GM21526 (cell line): Measurements from ENCODE around the gene OARD1.

Experiments
- ATAC-seq: cut with Tn5 transposase; IDR thresholded peaks from one replicate; pipeline ENCODE4 v1.9.1; 2021; ENCODE audit warnings: moderate library complexity; ENCODE audit not compliant: unreplicated experiment, low FRiP score

The OARD1 gene

DNA sequence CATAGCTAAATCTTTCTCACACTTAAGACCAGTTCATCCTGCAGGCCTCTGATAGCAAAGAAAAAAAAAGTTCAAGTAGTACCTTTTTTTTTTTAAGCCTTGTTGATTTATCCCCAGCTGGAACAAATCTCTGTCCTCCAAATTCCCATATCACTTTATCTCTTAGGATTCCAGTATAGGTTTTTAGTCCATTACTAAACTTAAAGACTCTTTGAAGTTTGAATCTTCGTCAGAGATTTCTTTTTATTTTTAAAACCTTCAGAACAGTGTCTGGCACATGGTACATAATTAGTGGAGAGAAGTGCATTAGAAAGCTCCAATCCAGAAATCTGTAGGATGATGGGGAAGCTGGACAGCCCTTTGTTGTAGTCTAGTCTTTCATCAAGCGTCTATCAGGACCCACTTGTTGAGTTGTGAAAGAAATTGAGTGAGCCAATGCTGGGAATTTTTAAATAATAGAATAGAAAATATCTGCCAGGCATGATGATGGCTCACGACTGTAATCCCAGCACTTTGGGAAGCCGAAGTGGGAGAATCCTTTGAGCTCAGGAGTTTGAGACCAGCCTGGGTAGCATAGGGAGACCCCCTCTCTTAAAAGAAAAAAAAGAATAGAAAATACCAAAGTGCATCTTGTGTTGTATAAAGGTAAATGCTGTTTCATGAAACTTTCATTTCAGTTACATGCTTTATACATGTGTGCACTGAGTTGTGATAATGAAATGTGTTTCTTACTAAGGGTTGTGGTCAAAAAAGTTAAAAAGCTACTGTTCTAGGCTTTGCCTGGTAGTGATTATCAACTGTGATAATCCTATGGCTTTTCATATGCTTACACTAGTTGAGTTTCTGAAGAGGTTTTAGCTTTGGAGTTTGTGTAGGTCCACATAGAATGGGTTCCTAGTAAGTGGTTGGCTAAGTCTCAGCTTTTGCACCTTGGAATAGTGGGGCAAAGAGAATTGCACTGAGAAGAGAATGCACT, 3.8 kb upstream of the OARD1 start:
- ATAC-seq, result no peak

DNA sequence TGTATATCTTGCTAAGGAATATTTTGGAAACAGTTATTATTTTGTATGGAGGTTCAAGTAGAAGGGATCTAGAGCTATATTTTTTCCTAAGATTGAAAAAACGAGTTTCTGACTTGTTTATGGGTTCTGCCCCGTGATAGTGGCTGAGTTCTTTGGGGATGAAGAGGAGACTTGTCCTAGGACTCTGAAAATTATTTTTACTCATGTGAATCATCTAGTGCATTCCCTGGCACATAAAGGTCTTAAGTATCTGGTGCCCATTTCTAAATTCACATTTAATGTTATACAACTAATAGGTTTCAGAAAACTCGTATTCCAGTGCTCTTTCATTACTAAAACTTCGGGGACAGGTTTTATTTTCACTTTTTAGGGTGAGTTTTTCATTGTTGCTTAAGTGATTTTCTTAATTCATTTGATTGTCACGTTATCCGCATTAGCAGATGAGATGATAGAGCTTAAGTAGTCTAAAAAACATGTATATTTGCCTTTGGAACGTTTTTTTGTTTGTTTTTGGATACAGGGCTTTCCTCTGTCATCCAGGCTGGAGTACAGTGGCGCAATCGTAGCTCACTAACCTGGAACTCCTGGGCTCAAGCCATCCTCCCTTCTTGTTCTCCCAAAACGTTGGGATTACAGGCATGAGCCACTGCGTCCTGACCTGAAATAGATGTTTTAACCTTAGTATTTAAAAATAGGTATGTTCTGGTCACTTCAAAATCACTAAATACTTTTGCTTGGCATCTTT, 2.7 kb upstream of the OARD1 start:
- no peak for ATAC-seq

DNA sequence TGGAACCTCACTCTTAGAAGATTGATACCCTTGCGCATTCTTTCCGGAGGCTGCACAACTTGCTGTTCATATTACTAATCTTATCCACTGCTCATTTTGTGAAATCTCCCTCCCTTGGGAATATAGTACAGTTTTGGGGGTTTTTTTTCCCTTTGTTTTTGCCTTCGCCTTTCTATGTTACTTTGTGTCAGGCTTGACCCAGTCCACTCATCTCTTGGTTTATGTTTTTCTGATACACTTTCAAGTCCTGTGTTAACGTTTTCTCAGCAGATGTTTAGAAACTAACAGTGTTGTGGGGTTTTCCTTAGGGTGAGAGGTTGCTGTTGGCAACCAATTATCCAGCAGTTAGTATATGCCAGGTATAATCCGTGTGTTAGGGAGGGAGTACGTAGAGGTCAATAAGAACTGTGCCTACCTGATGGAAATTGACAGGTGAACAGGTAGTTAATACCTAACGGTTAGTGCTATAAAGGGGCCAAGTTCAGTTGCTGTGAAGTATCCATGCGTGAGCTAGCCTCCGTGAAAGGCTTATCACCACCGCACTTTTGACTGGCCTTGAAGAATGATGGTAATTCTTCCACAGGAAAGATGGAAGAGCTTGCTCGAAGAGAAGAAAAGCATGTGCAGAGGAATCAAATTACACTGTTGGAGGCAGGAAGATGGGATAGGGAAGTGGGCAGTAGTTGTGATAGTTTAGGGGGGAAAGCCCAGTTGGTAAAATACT, 2.0 kb upstream of the OARD1 start:
- no peak for ATAC-seq

DNA sequence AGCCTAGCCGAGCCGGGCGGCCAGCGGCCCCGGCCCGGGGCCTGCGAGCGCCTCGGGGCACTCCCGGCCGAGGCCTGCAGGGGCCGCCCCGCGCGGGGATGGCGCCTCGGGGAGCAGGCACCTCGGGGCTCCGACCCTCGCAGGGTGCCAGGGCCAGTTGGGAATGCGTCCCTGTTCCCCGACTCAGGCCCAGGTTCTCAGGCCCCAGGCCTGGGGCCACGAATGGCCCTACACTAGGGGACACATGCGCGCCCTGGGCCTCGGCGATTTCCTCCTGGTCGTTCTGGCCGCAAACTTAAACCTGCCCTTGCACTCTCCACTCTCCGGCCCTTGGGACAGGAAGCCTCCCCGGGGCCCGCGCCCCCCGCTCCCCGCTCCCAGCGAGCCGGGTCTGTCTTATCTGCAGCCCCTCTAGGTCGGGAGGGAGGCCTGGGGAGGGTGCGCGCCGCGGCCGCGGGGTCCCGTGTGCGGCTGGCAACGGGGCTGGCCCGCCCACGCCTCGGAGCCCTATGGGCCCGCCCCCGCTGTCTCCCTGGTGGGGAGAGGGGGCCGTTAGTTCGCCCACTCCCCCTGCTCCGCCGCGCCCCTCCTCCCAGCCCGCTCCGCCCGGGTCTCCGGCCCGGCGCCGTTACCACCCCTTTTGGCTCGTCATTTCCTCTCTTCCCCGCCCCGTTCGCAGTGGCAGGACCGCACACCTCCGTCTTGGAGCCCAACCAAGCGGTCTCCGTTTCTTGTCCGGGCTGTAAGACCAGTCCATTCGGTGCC, 1.2 kb upstream of the OARD1 start:
- ATAC-seq, result peak; percentile 32

DNA sequence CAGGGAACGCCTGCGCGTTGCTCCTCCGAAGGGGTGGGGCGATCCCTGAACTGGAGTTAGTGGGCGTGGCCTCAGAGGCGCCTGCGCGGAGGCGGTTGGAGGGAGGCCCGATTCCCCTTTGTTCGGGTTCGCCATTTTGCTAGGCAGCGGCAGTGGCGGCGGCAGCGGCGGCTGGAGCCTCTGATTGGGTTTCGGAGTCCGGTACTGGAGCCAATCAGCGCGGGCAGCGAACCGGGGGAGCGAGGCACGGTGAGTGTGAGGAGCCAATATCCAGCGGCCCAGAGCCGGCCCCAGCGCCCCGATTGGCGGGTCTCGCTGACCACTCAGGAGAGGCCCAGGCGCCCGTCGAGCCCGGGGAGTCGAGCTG, 663 bp upstream of the OARD1 start, which contains the start of gene NFYA:
NFYA (plus strand) TSS at position 139 of the 367 bp plus-strand sequence. CDS start 6,116 bp downstream, outside the sequence.
- ATAC-seq, result peak; percentile 62

DNA sequence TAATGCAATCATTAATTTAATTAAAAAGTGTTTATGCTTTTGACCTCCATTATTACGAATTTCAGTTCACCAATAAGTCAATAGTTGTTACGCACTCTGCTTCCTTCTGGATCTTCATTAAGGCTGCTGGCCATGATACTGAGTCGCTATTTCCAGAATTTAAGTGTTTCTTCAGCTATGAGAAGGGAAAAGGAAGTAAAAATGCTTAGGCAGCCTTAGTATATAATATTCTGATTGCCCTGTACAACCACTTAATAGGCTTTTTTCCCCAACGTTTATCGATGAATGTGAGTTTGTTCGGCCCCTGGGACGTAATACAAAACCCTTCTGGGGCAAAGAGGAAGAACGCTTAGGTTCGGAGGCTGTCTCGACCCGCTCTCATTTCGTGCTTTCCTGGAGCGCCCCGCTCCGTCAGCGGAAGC, 644 bp downstream of the OARD1 start:
- no peak for ATAC-seq

DNA sequence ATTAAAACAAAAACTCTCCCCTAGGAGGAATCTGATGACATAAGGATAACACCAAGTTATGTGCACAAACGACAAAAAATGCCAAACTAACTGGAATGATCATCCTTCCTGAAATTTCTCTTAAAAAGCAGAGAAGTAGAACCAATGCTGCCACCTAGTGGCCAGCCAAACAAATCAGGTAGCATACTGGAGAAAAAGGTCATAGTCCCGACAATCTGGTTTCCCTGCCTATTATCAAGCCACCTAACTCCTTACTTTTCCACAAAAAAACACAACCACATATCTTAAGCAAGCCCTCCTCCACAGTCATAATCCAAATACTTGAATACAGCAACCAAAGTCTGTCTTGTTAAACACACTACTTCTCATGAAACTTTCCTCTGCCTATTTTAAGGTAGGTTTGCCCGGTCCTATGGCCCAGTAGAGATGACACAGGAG, 5.3 kb downstream of the OARD1 start:
- ATAC-seq, result no peak

DNA sequence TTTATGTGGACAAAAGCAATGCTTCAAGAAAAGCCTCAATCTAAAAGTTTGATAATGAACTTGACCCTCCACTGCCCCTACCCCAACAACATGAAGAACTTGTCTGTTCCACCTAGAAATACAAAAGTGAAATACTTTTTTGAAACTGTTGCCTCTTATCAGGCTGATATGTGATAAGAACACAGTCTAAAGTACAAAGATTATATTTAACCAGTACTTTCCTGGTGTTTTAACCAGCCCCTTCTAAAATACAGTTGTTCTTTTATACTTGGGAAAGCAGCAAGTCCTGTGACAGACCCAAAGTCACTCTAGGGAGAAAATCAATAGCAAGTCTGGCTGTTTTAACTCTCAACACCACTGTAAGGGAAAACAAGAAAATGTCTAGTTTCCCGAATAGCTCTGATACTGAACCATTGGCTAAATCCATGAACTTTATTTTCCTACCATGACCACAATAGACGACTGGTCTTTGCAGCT, 6.6 kb downstream of the OARD1 start:
- ATAC-seq, result no peak

DNA sequence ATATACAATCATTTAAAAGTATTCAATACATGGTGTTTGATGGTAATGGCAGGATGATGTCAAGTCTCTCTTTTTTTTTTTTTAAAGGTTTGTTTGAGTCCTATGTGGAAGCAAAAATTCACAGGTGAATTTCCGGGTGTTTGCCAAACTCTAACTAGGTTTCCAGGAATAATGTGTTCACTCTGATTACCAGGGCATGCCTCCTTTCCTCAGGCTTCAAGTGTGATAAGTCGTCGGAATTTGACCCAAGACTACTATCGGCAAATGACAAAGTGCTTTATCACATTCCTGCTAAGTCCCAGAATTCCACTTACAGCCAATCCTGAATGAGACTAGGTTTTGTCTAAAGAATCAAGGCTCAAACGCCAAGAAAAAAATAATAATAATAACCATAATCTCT, 7.3 kb downstream of the OARD1 start:
- ATAC-seq, result no peak

DNA sequence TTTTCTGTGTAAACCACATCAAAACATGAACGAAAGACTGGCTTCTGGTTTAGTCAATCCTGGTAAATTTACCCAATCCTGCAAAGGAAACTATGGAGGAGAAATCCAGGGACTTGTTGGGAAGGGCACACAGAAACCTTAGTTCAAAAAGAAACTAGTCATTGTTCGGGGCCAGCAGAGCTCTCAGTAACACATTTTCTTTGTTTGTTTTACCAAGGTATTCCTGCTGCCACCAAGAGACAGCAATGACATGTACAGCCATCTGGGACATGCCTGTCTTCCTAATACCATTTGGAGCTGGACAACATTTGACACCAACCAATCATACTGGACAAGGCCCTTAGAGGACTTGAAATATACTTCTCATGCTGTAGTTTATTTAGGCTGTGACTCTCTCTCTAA, 8.3 kb downstream of the OARD1 start:
- ATAC-seq, result no peak

DNA sequence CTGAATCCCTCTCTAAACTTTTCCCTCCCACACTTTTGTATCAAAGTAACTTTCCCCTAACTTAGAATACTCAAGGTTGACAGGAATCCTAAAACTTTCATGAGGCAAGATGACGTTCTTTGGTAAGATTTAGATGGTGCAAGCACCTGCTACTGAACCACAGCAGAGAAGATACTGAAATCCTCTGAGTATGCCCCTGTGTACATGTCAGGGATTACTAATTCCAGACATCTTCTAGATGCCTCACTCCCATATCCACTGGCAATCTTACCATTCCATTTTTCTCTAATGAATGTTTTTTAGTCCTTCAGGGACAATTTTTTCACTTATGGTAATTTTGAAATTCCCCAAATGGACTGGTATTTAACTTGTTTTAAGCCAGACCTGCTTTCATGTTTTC, 10.1 kb downstream of the OARD1 start:
- ATAC-seq, result no peak

DNA sequence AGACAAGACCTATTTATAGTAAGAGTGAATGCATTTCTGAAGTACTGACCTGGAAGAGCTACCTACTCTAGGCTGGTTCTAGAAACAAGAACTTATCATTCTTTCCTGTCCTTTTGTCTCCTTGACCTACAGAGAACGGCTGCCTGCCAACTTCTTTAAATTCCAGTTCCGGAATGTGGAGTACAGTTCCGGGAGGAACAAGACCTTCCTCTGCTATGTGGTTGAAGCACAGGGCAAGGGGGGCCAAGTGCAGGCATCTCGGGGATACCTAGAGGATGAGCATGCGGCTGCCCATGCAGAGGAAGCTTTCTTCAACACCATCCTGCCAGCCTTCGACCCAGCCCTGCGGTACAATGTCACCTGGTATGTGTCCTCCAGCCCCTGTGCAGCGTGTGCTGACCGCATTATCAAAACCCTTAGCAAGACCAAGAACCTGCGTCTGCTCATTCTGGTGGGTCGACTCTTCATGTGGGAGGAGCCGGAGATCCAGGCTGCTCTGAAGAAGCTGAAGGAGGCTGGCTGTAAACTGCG, 10.9 kb downstream of the OARD1 start:
- ATAC-seq, result no peak

DNA sequence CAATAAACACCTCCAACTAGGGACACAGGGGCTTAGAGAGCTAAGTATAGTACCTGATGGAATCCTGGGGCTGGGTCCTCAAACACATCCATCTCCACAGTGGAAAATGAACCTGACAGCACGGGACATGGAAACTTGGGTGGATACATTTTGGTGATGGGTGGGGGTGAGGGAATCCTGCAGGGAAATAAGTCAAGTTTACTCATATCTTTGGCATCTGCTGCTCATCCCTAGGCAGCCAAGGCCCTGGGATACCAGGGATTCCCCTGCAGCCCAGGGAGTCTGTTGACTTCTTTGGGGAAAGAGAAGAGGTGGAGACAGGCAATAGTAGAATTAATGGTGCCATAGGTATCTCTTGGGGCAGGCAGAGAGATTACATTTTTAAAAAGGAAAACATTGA, 12.6 kb downstream of the OARD1 start:
- no peak for ATAC-seq

DNA sequence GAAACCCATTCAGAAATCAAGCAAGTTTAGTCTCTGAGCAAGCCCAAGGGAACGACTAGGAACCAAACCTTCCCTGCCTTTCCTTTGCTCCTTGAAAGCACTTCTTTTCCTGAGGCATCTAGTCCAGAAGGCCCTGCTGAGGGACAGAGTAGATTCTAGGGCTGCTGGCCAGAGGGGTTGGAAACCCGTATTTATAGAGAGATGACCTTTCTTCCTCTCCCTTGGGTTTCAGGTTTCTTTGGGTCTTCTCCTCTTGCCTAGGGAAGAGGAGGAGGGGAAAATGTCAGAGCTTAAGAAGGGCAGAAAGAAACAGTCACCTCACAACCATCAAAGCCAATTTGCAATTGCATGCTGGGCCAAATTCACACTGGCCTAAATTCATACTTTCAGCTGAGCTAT, 13.4 kb downstream of the OARD1 start:
- ATAC-seq, result no peak

DNA sequence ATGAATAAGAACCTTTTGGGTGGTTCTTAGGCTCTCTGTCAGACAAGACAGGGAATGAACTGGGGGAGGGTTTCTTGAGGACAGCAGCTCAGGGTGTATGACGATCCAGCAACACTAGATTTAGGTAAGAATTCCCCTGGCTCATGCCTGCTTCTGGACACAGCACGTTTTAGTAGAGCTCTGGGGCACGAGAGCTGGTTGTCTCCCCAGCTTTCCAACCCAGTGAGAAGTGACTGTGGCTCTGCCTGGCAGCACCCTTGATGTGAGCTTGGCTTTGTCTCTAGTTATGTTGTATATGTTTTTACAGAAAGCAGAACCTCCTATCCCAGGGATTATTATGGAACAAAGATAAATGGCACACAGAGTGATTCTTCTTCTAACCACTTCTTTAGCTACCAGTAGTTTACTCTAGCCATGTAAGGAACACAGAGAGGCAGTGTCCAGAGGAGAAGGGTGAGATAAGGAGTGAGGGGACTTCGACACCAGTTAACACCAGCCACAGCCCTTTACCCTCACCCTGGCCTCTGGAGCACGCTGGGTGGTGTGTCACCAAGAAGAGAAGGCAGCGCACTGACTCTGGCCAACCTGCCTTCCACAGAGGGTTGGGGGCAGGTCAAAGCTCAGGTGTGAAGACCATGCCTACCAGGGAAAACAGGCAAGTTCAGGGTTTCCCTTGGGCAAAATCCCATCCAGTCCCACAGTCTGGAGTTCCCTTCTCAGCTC, 15.2 kb downstream of the OARD1 start:
- ATAC-seq, result no peak

DNA sequence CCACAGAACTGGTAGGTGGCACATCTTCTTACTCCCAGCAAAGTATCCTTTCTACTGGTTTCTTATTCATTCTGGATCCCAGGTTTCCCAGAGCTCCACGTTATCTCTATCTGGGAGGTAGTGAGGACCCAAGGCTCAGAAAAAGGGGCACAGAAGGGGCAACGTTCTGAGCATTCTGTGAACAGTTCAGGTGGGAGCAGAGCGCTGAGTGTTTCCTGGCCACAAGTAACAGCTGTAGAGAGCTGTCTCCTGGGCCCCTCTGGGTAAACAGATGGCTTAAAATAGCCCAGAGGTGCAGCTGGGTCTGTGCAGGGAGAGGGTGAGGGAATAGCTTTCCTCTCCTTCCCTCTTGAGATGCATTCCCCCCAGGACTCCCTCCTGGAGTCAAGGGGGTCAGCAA, 17.0 kb downstream of the OARD1 start:
- no peak for ATAC-seq

DNA sequence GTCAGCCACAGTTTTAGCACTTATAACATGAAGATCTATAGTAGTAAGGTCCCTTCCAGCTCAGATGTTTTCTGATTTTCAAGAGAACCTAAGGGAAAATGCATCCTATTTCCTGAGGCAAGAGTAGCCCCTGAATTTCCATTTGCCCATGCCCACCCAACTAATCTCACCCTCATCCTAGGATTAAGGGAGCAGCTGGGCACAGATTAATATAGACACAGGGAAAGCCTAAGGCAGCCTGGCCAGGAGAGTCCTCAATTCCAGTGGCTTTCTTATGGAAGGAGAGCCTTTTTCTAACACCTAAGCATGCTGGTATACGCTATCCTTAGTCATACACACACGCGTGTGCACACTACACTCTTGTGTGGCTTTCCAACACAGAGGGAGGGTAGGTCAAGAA, 17.6 kb downstream of the OARD1 start:
- no peak for ATAC-seq

DNA sequence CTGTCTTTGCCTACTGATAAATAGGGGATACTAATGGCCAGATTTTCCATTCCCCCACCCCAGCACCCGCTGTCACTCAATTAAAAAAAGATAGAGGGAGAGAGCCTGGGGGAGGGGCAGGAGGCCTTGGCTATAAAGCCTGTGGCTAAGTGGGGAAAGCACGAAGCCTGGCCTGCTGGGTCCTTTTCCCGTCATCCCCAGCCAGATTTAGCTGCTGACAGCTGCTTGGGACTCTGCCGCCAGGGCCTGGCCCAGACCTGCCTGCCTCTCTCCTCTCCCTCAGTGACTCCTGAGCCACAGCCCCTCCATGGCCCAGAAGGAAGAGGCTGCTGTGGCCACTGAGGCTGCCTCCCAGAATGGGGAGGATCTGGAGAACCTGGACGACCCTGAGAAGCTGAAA, 19.1 kb downstream of the OARD1 start, which contains the start of gene APOBEC2:
APOBEC2 (plus strand) TSS at position 162 of the 400 bp plus-strand sequence; CDS start at position 308, 146 bp downstream.
- ATAC-seq, result no peak

DNA sequence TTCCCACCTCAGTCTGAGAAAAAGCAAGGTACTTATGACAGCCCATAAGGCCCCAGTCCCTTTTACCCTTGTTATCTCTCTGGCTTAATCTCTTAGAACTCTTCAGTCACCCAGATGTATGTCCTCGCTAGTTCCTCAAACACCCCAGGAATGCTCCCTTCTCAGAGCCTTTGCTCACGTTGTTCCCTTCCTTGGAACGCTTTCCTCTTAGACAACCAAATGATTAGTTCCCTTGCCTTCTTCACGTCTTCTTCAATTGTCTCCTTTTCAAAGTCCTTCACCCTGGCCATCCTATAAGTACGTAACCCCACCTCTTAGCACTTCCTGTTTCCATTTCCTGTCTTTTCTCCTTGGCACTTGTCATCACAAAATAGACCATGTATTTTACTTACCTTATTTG, 20.3 kb downstream of the OARD1 start:
- ATAC-seq, result no peak
